NK-92 treated with Interleukin-12 subunit alpha and Interleukin-12 subunit beta, amount 100 ng/mL, for 24 hours (cell line): ENCODE results near the gene PLA2G2C.
"Not testable (repeated sequence)": the region's sequence is repeated elsewhere in the genome, so short reads cannot be mapped to it uniquely, and the experiment has no call there.

Experiments
- DNase-seq: peaks from one replicate; lab custom pipeline; 2025; lab: John Stamatoyannopoulos, UW

Gene PLA2G2C

GRCh38 chr1:20185834-20186782 is at the start of gene PLA2G2C, which contains the start of gene UBXN10:
Gene PLA2G2C, minus strand, starts transcription at chr1:20186518. Its CDS starts 9,155 bp downstream, at chr1:20177363.
Gene UBXN10, plus strand, starts transcription at chr1:20186096. Its CDS starts 4,466 bp downstream, at chr1:20190562.
- DNase-seq: no peak

GRCh38 chr1:20234788-20235535 is 48.6 kb upstream of the PLA2G2C start:
- DNase-seq: no peak

GRCh38 chr1:20233866-20234265 is 47.5 kb upstream of the PLA2G2C start:
- DNase-seq: no peak

GRCh38 chr1:20233394-20233793 is 47.1 kb upstream of the PLA2G2C start:
- no peak for DNase-seq

GRCh38 chr1:20232564-20232963 is 46.2 kb upstream of the PLA2G2C start:
- DNase-seq: not testable (repeated sequence)

- no peak for DNase-seq
Observed at GRCh38 chr1:20229171-20229570, 42.9 kb upstream of the PLA2G2C start.

- no peak for DNase-seq
Observed at GRCh38 chr1:20228314-20228825, 42.1 kb upstream of the PLA2G2C start.

GRCh38 chr1:20227704-20228103 is 41.4 kb upstream of the PLA2G2C start:
- DNase-seq: no peak

- no peak for DNase-seq
Observed at GRCh38 chr1:20224546-20224945, 38.2 kb upstream of the PLA2G2C start.

GRCh38 chr1:20223551-20224419 is 37.5 kb upstream of the PLA2G2C start:
- no peak for DNase-seq

GRCh38 chr1:20223106-20223505 is 36.8 kb upstream of the PLA2G2C start:
- DNase-seq: no peak

GRCh38 chr1:20220036-20220435 is 33.7 kb upstream of the PLA2G2C start:
- DNase-seq: no peak

GRCh38 chr1:20219053-20219452 is 32.7 kb upstream of the PLA2G2C start:
- DNase-seq: not testable (repeated sequence)

GRCh38 chr1:20216574-20216973 is 30.3 kb upstream of the PLA2G2C start:
- no peak for DNase-seq

- no peak for DNase-seq
Observed at GRCh38 chr1:20215716-20216115, 29.4 kb upstream of the PLA2G2C start.

- no peak for DNase-seq
Observed at GRCh38 chr1:20212685-20213331, 26.5 kb upstream of the PLA2G2C start.

- no peak for DNase-seq
Observed at GRCh38 chr1:20212085-20212684, 25.9 kb upstream of the PLA2G2C start.

- no peak for DNase-seq
Observed at GRCh38 chr1:20211511-20211931, 25.2 kb upstream of the PLA2G2C start.

- no peak for DNase-seq
Observed at GRCh38 chr1:20210736-20211460, 24.6 kb upstream of the PLA2G2C start.

GRCh38 chr1:20209471-20209870 is 23.2 kb upstream of the PLA2G2C start:
- no peak for DNase-seq
